ENCODE data around the gene CD6.

- TF ChIP-seq GATA3 (IDR thresholded peaks at IDR 0.05; ENCODE audit: low read depth, low read length) (no peak), GATA2 (IDR thresholded peaks at IDR 0.05; ENCODE audit: low read depth, low read length) (no peak)
Observed at GRCh38 chr11:61002598-61002997, 31.1 kb downstream of the CD6 start.
